Keratinocyte (primary cell): ENCODE data around the gene GSTM2. TPM values are rescaled to one million over a fixed set of nuclear protein-coding genes. Genes with fewer than 3 reads are reported as not detected.
"Not testable (repeated sequence)": the region's sequence is repeated elsewhere in the genome, so short reads cannot be mapped to it uniquely, and the experiment has no call there.

Experiments
- DNase-seq: peaks from one replicate; pipeline ENCODE4 v3.0.0-alpha.2; 2011; ENCODE audit warnings: low read depth, missing footprints, low spot score
- FAIRE-seq: peaks from 2 replicates; lab custom pipeline; 2011; peaks lifted over from hg19 to GRCh38; lab: Jason Lieb, UNC
- H2AFZ ChIP-seq: 2 replicates; pipeline ENCODE4 v1.6.0; 2012; ENCODE audit warnings: low read length, control low read depth, inconsistent platforms; ENCODE audit not compliant: control insufficient read depth
- H3K27ac ChIP-seq: 2 replicates; pipeline ENCODE4 v1.5.1; 2011; ENCODE audit warnings: low read length; ENCODE audit not compliant: control insufficient read depth, insufficient read depth
- H3K27me3 ChIP-seq: 3 replicates; pipeline ENCODE4 v1.6.0; 2011; ENCODE audit warnings: low read length; ENCODE audit not compliant: control insufficient read depth, insufficient read depth; ENCODE audit errors: extremely low read depth
- H3K36me3 ChIP-seq, 2 experiments: 2 replicates in 1 of 2; 3 replicates in 1 of 2; pipeline ENCODE4 v1.5.1; 2011; ENCODE audit warnings: low read length in 2 of 2, mild to moderate bottlenecking in 1 of 2; ENCODE audit not compliant: control insufficient read depth in 2 of 2, insufficient read depth in 2 of 2; ENCODE audit errors: extremely low read depth in 1 of 2
- H3K4me1 ChIP-seq: 3 replicates; pipeline ENCODE4 v1.5.1; 2011; ENCODE audit warnings: low read length; ENCODE audit not compliant: control insufficient read depth, insufficient read depth; ENCODE audit errors: extremely low read depth
- H3K4me2 ChIP-seq: 3 replicates; pipeline ENCODE4 v1.6.0; 2011; ENCODE audit warnings: low read depth, low read length; ENCODE audit not compliant: control insufficient read depth, insufficient read depth; ENCODE audit errors: extremely low read depth
- H3K4me3 ChIP-seq, 3 experiments: fragments of 200-600 bp in 1 of 3; sonication (generic) in 1 of 3; 2 replicates in 2 of 3; 3 replicates in 1 of 3; pipeline ENCODE4 v1.5.1; 2011 to 2016; ENCODE audit warnings: low read length in 3 of 3, mild to moderate bottlenecking in 3 of 3, control low read depth in 2 of 3, inconsistent platforms in 1 of 3, low read depth in 1 of 3, mixed read lengths in 1 of 3, mixed run types in 1 of 3, moderate library complexity in 1 of 3; ENCODE audit not compliant: control insufficient read depth in 2 of 3, insufficient read depth in 2 of 3; ENCODE audit errors: extremely low read depth in 1 of 3
- H3K79me2 ChIP-seq: 2 replicates; pipeline ENCODE4 v1.6.0; 2012; ENCODE audit warnings: low read length; ENCODE audit not compliant: control insufficient read depth, insufficient read depth
- H3K9ac ChIP-seq: 3 replicates; pipeline ENCODE4 v1.6.0; 2011; ENCODE audit warnings: low read length; ENCODE audit not compliant: control insufficient read depth, insufficient read depth; ENCODE audit errors: extremely low read depth
- H3K9me1 ChIP-seq: 3 replicates; pipeline ENCODE4 v1.6.0; 2011; ENCODE audit warnings: low read length; ENCODE audit not compliant: control insufficient read depth, insufficient read depth; ENCODE audit errors: extremely low read depth
- H3K9me3 ChIP-seq: 2 replicates; pipeline ENCODE4 v1.5.1; 2012; ENCODE audit warnings: low read depth, low read length; ENCODE audit not compliant: control insufficient read depth
- H4K20me1 ChIP-seq: 3 replicates; pipeline ENCODE4 v1.6.0; 2011; ENCODE audit warnings: low read length; ENCODE audit not compliant: control insufficient read depth, insufficient read depth; ENCODE audit errors: extremely low read depth
- EZH2 ChIP-seq: IDR thresholded peaks from one replicate; pipeline ENCODE4 v1.6.1; 2012; ENCODE audit warnings: inconsistent platforms, mild to moderate bottlenecking, low read length, moderate library complexity
- dilution Hi-C: fragments of 300-500 bp; cut with MboI; formaldehyde crosslinking; loops from one replicate; pipeline ENCODE4 v1.7.0; 2020; ENCODE audit warnings: low sequenced_read_pairs; ENCODE audit not compliant: extremely low pct_ligation_motif_present
- polyA plus RNA-seq, 5 experiments: library from polyadenylated mRNA; depleted of rRNA in 3 of 5; stranded (reverse) in 3 of 5; stranded (forward) in 1 of 5; unstranded in 1 of 5; fragments of >200 nt; gene quantifications; 1 replicate in 1 of 5; 2 replicates in 3 of 5; 3 replicates in 1 of 5; pipeline versions ENCODE4 v1.2.1 to v1.2.3, GENCODE V29; 2011 to 2012; ENCODE audit warnings: missing spikeins in 2 of 5, low read depth in 1 of 5, low replicate concordance in 1 of 5
- TF ChIP-seq, protein P1 (sequence below), 3 experiments: IDR thresholded peaks in 1 of 3; conservative IDR thresholded peaks in 1 of 3; optimal IDR thresholded peaks in 1 of 3; 2 replicates in 2 of 3; 3 replicates in 1 of 3; pipeline versions ENCODE3 to v1.5.1; 2011; ENCODE audit warnings: low read length in 3 of 3, mild to moderate bottlenecking in 3 of 3, moderate library complexity in 2 of 3, control low read depth in 1 of 3, inconsistent platforms in 1 of 3; ENCODE audit not compliant: insufficient read depth in 2 of 3; ENCODE audit errors: extremely low read depth in 1 of 3

The GSTM2 gene
- polyA plus RNA-seq, 1 donor (not counting 4 experiments of a cell fraction or from before 2014, with no cell fraction given), result 11.1 TPM

GRCh38 chr1:109659145-109659544 is 8.7 kb upstream of the GSTM2 start:
- Histone ChIP-seq H4K20me1 (no peaks in the 10 kb centered on the region), H3K9me1 (no peaks in the 10 kb centered on the region), H2AFZ (no peak overlapping the region), H3K9me3 (no peaks in the 10 kb centered on the region), H3K79me2 (no peaks in the 10 kb centered on the region), H3K4me3 (no peak overlapping the region), H3K4me2 (no peak overlapping the region), H3K27ac (no peak overlapping the region), H3K4me1 (peaks cover 7% of the 10 kb centered on the region), H3K36me3 (no peaks in the 10 kb centered on the region), H3K9ac (no peak overlapping the region), H3K27me3 (no peaks in the 10 kb centered on the region)
- dilution Hi-C loops, result no loop called here
- no peak for DNase-seq
- no peak for FAIRE-seq
- TF ChIP-seq, protein P1, sequence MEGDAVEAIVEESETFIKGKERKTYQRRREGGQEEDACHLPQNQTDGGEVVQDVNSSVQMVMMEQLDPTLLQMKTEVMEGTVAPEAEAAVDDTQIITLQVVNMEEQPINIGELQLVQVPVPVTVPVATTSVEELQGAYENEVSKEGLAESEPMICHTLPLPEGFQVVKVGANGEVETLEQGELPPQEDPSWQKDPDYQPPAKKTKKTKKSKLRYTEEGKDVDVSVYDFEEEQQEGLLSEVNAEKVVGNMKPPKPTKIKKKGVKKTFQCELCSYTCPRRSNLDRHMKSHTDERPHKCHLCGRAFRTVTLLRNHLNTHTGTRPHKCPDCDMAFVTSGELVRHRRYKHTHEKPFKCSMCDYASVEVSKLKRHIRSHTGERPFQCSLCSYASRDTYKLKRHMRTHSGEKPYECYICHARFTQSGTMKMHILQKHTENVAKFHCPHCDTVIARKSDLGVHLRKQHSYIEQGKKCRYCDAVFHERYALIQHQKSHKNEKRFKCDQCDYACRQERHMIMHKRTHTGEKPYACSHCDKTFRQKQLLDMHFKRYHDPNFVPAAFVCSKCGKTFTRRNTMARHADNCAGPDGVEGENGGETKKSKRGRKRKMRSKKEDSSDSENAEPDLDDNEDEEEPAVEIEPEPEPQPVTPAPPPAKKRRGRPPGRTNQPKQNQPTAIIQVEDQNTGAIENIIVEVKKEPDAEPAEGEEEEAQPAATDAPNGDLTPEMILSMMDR (optimal IDR thresholded peaks at IDR 0.05 in 1 of 3, IDR thresholded peaks at IDR 0.05 in 1 of 3, conservative IDR thresholded peaks at IDR 0.05 in 1 of 3; ENCODE audit: extremely low read depth in 1 of 3, insufficient read depth in 2 of 3, low read length in 3 of 3), result no peak
- no peak for TF ChIP-seq EZH2

- H3K36me3 ChIP-seq, result no peaks in the 10 kb centered on the region
- no peaks in the 10 kb centered on the region for H3K79me2 ChIP-seq
- no peak overlapping the region for H3K4me2 ChIP-seq
- TF ChIP-seq EZH2, result no peak
- TF ChIP-seq, protein P1 (optimal IDR thresholded peaks at IDR 0.05 in 1 of 3, IDR thresholded peaks at IDR 0.05 in 1 of 3, conservative IDR thresholded peaks at IDR 0.05 in 1 of 3; ENCODE audit: extremely low read depth in 1 of 3, insufficient read depth in 2 of 3, low read length in 3 of 3), result no peak
- no peak for FAIRE-seq
- no peaks in the 10 kb centered on the region for H3K9me3 ChIP-seq
- H4K20me1 ChIP-seq, result no peaks in the 10 kb centered on the region
- peaks cover 7% of the 10 kb centered on the region for H3K4me1 ChIP-seq
- H3K9ac ChIP-seq, result no peak overlapping the region
- H2AFZ ChIP-seq, result no peak overlapping the region
- H3K9me1 ChIP-seq, result no peaks in the 10 kb centered on the region
- H3K27ac ChIP-seq, result no peak overlapping the region
- dilution Hi-C loops, result no loop called here
- no peak overlapping the region for H3K4me3 ChIP-seq
- no peaks in the 10 kb centered on the region for H3K27me3 ChIP-seq
- no peak for DNase-seq
Observed at GRCh38 chr1:109659997-109660690, 7.7 kb upstream of the GSTM2 start.

GRCh38 chr1:109660691-109661026 is 7.2 kb upstream of the GSTM2 start:
- H3K79me2 ChIP-seq, H3K27me3 ChIP-seq, FAIRE-seq, dilution Hi-C loops, H3K9ac ChIP-seq, H3K9me3 ChIP-seq, H3K9me1 ChIP-seq, H4K20me1 ChIP-seq, H3K4me3 ChIP-seq, H2AFZ ChIP-seq, DNase-seq, H3K36me3 ChIP-seq, H3K4me1 ChIP-seq, H3K4me2 ChIP-seq, H3K27ac ChIP-seq: not testable (repeated sequence)
